ENCODE results near the gene FIBIN.

Gene FIBIN

DNA sequence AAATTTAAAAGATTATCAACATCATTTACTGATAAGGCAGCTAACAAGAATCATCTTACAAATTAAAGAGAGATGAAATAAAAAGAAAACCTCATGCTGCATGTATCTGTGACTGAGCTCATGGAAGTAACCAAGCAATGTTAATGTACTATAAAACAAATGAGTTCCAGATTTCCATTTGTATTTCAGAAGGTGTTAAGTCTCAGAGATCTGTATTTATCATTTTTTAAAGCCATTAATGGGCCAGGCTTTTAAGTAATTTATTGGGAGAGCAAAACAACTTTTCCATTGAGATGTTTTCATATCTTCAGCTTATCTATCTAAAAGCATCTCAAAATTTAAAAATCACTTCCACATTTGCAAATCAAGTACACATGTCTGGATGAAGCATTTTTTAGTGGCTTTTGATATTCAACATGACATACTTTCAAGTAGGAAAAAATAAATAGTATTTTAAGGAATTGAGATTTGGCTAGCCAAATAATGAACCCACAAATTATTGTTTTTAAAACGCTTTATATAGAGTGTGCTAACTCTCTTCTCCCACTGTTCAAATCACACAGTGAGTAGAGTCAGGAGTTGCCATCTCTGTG is 28.8 kb downstream of the FIBIN start:
- no peak for DNase-seq (ENCODE audit: low read depth)

DNA sequence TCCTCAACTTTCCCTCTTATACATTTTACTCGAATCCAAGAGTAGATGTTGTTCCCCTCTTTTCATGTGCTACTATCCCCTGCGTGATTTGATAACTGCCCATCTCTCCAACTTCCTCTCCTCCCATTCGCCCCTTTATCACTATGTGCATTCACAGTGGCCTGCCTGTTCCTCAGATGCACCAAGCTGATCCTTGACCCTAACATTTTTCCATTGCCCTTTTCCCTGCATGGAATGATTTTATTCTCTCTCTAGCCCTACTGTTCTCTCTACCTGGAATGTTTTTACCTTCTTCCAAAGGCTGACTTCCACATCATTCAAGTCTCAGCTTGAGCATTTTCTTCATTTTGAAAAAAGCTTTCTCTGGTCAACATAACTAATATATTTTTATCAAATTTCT is 31.0 kb downstream of the FIBIN start:
- no peak for DNase-seq (ENCODE audit: low read depth)

- DNase-seq (ENCODE audit: low read depth): no peak
Measured at GRCh38 chr11:27025312-27025955, 31.5 kb downstream of the FIBIN start.

GRCh38 chr11:27025957-27026733 is 32.2 kb downstream of the FIBIN start:
- DNase-seq (ENCODE audit: low read depth): no peak

GRCh38 chr11:27028561-27028965 is 34.7 kb downstream of the FIBIN start:
- no peak for DNase-seq (ENCODE audit: low read depth)

GRCh38 chr11:27029966-27030365 is 36.1 kb downstream of the FIBIN start:
- no peak for DNase-seq (ENCODE audit: low read depth)

DNA sequence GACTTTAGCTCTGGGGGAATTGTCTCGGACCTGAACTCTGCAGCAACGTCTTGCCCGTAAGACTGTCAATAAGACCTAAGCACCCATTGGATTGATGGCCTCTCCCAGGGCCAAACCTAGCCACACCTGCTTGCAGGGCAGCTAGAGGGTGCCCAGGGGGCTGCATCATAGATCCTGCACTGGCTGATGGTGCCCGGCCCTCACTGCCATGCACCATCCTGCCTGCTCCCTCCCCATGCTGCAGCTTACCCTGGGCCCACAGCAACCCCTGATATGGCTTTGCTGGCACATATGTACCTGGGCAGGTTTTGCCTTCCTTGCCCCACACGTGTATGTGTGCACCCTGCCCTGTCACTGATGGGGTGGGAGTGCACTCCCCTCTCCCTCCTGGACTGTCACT is 37.8 kb downstream of the FIBIN start:
- DNase-seq (ENCODE audit: low read depth): no peak

- no peak for DNase-seq (ENCODE audit: low read depth)
Measured at GRCh38 chr11:27039873-27040272, 46.0 kb downstream of the FIBIN start.

GRCh38 chr11:27040302-27041115 is 46.6 kb downstream of the FIBIN start, which contains the start of gene BBOX1:
Gene BBOX1 (plus strand): TSS chr11:27040815. CDS start chr11:27055431, 14,616 bp downstream.
- DNase-seq (ENCODE audit: low read depth): no peak

DNA sequence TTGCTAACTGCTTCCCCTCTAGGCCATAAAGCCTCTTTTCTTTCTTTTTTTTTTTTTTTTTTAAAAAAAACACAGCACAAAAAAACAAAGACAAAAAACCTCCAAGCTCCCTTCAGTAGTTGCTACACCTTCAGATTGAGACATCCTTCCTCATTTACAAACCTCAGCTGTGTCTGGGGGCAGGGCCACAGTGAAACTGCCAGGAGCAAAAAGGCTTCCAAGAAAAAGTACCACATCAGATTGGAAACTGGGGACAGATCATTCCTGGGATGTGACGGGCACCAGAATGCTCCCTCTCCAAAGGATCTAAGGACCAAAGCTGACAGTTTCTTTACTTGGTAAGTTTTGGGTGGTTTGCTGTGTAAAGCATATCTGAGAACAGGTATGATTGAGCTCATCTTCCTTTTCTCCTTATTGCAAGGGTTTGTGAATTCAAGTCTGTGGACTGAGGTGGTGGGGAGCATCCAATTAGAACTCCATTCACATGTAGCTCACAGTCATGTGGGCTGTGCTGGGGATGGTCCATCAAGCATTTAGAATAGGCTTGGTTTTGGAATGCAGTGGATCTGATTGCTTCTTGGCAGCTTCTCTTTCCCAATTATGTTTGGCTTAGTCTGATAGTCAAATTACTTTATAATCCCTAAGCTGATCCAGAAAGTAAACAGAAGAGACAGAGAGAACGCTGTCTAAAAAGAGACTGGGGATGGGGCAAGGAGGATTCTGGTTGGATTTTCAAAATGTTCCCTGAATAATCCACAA is 47.4 kb downstream of the FIBIN start:
- no peak for DNase-seq (ENCODE audit: low read depth)
